Esophagus (tissue), 2 donors: Measurements from ENCODE around the gene BTG3. TPM values are rescaled to one million over a fixed set of nuclear protein-coding genes. Genes with fewer than 3 reads are reported as not detected.

Experiments
- H3K27ac ChIP-seq, 2 donors: one replicate each; pipeline ENCODE4 v1.5.1; 2013; ENCODE audit warnings: low read depth in 2 of 2, mild to moderate bottlenecking in 2 of 2, inconsistent platforms in 1 of 2, low read length in 1 of 2, moderate library complexity in 1 of 2
- H3K27me3 ChIP-seq, 2 donors: one replicate each; pipeline ENCODE4 v1.6.1; 2013; ENCODE audit warnings: low read length in 2 of 2, control low read depth in 1 of 2, mild to moderate bottlenecking in 1 of 2; ENCODE audit not compliant: insufficient read depth in 2 of 2, control insufficient read depth in 1 of 2
- H3K36me3 ChIP-seq, 2 donors: one replicate each; pipeline ENCODE4 v1.6.1; 2013; ENCODE audit warnings: low read length in 1 of 2; ENCODE audit not compliant: control insufficient read depth in 2 of 2, insufficient read depth in 2 of 2
- H3K4me1 ChIP-seq, 2 donors: one replicate each; pipeline ENCODE4 v1.6.1; 2013; ENCODE audit warnings: low read length in 1 of 2; ENCODE audit not compliant: control insufficient read depth in 2 of 2, insufficient read depth in 2 of 2
- H3K4me3 ChIP-seq, 2 donors: one replicate each; pipeline ENCODE4 v1.5.1; 2013; ENCODE audit warnings: low read length in 2 of 2, mild to moderate bottlenecking in 2 of 2, low read depth in 1 of 2, moderate library complexity in 1 of 2
- H3K9me3 ChIP-seq, 2 donors: one replicate each; pipeline ENCODE4 v1.6.1; 2013; ENCODE audit warnings: mild to moderate bottlenecking in 2 of 2, low read depth in 1 of 2, low read length in 1 of 2, moderate library complexity in 1 of 2; ENCODE audit not compliant: control insufficient read depth in 2 of 2, insufficient read depth in 1 of 2
- WGBS, 2 donors: extraction: QIAGEN DNeasy Blood & Tissue Kit; methylation state at CpG; one replicate each; pipeline ENCODE4 v1.1.7; 2013; 5-methylcytosine and 5-hydroxymethylcytosine counted together
- polyA plus RNA-seq, 2 donors: library from polyadenylated mRNA; stranded (reverse); fragments of 200-250 nt; gene quantifications; one replicate each; pipeline ENCODE4 v1.2.3, GENCODE V29; 2013
- donor health status: healthy with polysubstance abuse.
- donor health status: Bipolar disorder and iron deficiency.

The BTG3 gene
- polyA plus RNA-seq, 2 donors, result 26.4 to 35.4 TPM

DNA sequence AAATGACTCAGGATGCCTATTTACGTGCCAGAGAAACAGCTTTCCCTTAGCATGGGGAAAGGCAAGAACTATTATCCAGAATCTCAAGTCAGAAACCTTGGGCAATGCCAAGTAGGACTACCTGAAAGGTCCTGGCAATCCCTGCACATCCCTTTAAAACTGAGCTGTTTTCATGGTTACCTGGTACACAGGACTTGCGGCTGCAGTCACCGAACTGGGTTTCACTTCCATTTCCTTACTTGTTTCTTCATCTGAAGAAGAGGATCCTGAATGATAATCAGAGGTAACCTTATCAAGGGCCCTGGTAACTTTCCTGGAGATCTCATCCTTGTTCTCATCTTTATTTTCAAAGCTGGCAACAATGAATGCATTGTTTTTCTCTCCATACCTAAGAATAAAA, 14.3 kb downstream of the BTG3 start:
- WGBS, 2 donors, result 84 to 88% methylated on average over 3 of the region's 3 CpGs
- Histone ChIP-seq H3K9me3 (no peaks in the 10 kb centered on the region), H3K36me3 (peaks cover 0 to 11% of the 10 kb centered on the region in 2 donors), H3K27ac (no peak overlapping the region), H3K4me3 (no peak overlapping the region), H3K27me3 (no peaks in the 10 kb centered on the region), H3K4me1 (no peaks in the 10 kb centered on the region)

DNA sequence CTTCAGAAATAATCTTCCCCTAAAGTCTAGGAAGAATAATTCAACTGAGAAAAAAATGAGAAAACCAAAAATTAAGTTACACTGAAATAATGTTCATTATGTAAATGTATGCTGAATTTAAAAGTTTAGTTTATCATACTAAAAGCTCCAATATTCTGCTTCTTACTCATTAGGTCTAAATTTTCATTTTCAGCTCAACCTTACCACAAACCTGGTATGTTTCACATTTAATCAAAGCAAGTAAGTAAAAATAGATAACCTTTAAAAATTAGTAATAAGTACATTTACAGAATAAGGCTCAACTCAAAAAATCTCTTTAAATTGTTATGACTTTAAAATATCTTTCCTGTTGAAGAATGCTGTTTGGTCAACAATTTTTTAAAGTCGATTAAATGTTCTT, 15.0 kb downstream of the BTG3 start:
- Histone ChIP-seq H3K4me1 (no peaks in the 10 kb centered on the region), H3K9me3 (no peaks in the 10 kb centered on the region), H3K27ac (no peak overlapping the region), H3K27me3 (no peaks in the 10 kb centered on the region), H3K4me3 (no peak overlapping the region), H3K36me3 (peaks cover 0 to 9% of the 10 kb centered on the region in 2 donors)
- WGBS, 2 donors, result 78 to 82% methylated on average over 1 of the region's 1 CpG

GRCh38 chr21:17590430-17590829, 22.3 kb downstream of the BTG3 start:
- no peaks in the 10 kb centered on the region for H3K9me3 ChIP-seq
- H3K36me3 ChIP-seq, result peaks cover 0 to 3% of the 10 kb centered on the region in 2 donors
- no peak overlapping the region for H3K27ac ChIP-seq
- H3K4me3 ChIP-seq, result no peak overlapping the region
- 71 to 77% methylated on average over 4 of the region's 4 CpGs for WGBS, 2 donors
- H3K4me1 ChIP-seq, result no peaks in the 10 kb centered on the region
- H3K27me3 ChIP-seq, result no peaks in the 10 kb centered on the region

DNA sequence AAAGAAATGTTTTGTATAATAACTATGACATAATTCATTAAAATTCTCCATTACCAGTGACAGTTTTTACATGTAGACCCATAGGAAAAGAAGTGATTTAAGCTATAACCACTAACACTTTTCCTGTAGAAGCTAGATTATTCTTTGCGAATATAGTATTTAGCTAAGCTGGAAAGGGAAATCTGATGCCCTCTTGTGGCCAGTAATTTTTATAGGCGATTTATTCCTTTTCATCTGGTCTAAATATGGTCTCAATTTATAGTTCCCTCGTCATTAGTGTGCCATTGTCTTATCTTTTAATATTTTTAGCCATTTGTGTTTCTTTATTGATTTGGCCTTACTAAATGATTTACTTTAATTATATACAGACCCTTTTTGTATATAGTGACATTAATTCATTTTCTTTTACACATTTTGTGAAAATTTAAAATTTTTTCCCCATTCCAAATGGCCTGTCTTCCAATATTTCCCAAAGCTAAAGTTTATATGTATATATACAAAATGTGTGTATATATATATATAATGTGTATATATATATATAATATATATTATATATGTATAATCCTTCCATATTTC, 26.7 kb downstream of the BTG3 start:
- Histone ChIP-seq H3K36me3 (no peaks in the 10 kb centered on the region), H3K27ac (no peak overlapping the region), H3K4me3 (no peak overlapping the region), H3K4me1 (no peaks in the 10 kb centered on the region), H3K27me3 (no peaks in the 10 kb centered on the region), H3K9me3 (no peaks in the 10 kb centered on the region)
- 2 to 4% methylated on average over 3 of the region's 3 CpGs for WGBS, 2 donors

GRCh38 chr21:17583898-17584297, 28.8 kb downstream of the BTG3 start:
- Histone ChIP-seq H3K27ac (no peak overlapping the region), H3K36me3 (no peaks in the 10 kb centered on the region), H3K4me1 (no peaks in the 10 kb centered on the region), H3K27me3 (no peaks in the 10 kb centered on the region), H3K4me3 (no peak overlapping the region), H3K9me3 (no peaks in the 10 kb centered on the region)
- 74 to 79% methylated on average over 3 of the region's 3 CpGs for WGBS, 2 donors

DNA sequence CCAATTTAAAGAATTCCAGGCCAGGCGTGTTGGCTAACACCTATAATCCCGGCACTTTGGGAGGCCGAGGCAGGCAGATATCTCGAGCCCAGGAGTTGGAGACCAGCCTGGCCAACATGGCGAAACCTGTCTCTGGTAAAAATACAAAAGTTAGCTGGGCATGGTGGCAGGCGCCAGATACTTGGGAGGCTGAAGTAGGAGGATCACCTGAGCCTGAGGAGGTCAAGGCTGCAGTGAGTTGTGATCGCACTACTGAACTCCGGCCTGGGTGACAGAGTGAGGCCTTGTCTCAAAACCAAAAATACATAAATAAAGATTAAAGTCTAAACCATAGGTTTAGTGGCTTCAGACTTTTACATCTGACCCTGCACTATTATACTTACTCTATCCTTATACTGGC, 32.4 kb downstream of the BTG3 start:
- Histone ChIP-seq H3K27ac (no peak overlapping the region), H3K4me1 (no peaks in the 10 kb centered on the region), H3K27me3 (no peaks in the 10 kb centered on the region), H3K9me3 (no peaks in the 10 kb centered on the region), H3K36me3 (no peaks in the 10 kb centered on the region), H3K4me3 (no peak overlapping the region)
- 97% methylated on average over 8 of the region's 8 CpGs for WGBS, 2 donors

GRCh38 chr21:17578876-17579275, 33.8 kb downstream of the BTG3 start:
- H3K27ac ChIP-seq, result no peak overlapping the region
- no peak overlapping the region for H3K4me3 ChIP-seq
- no peaks in the 10 kb centered on the region for H3K27me3 ChIP-seq
- no peaks in the 10 kb centered on the region for H3K36me3 ChIP-seq
- WGBS, 2 donors, result 77 to 81% methylated on average over 2 of the region's 2 CpGs
- H3K4me1 ChIP-seq, result no peaks in the 10 kb centered on the region
- H3K9me3 ChIP-seq, result no peaks in the 10 kb centered on the region

GRCh38 chr21:17578162-17578561, 34.5 kb downstream of the BTG3 start:
- H3K9me3 ChIP-seq, result no peaks in the 10 kb centered on the region
- no peaks in the 10 kb centered on the region for H3K36me3 ChIP-seq
- H3K27me3 ChIP-seq, result no peaks in the 10 kb centered on the region
- H3K4me1 ChIP-seq, result no peaks in the 10 kb centered on the region
- H3K27ac ChIP-seq, result no peak overlapping the region
- WGBS, 2 donors, result 85 to 87% methylated on average over 2 of the region's 2 CpGs
- H3K4me3 ChIP-seq, result no peak overlapping the region

- Histone ChIP-seq H3K36me3 (no peaks in the 10 kb centered on the region), H3K27ac (no peak overlapping the region)
These were observed 35.0 kb downstream of the BTG3 start for GRCh38 chr21:17577701-17578100.

DNA sequence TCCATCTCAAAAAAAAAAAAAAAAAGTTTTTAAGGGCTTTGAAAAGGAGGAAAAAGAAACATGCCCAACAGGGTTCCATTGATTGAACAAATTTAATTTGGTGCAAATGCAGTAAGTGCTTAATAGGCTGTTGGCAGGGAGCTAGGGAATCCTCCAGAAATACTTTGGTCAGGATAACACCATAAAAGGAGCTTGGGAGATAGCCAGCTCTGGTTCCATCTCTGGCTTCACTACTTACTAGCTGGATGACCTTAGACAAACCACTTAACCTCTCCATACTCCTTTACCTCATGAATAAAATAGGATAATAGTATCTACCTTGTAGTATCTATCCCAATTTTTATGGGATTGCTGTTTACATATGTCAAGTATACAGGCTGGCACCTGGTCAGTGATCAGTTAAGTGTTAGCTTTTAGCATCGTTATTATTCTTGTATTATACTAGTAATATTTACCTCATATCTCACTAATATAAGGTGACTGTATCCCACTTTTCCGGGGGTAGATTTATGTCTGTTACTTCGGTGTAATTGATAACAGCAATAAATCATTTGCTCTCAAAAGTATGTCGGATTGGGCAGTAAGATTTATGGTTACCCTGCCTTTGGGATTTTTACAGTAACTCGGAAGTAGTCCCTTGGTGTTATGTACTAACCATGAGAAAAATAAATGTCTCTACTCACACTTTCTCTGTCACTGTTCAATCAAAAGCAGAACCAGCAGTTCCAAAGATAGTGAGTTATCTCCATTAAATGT, 36.4 kb downstream of the BTG3 start:
- WGBS, 2 donors, result 73 to 76% methylated on average over 5 of the region's 5 CpGs

More at GRCh38 chr21:17577701-17578100, 35.0 kb downstream of the BTG3 start:
- H3K9me3 ChIP-seq, result no peaks in the 10 kb centered on the region
- H3K27me3 ChIP-seq, result no peaks in the 10 kb centered on the region
- no peaks in the 10 kb centered on the region for H3K4me1 ChIP-seq
- H3K4me3 ChIP-seq, result no peak overlapping the region
- whole genome bisulfite sequencing, 2 donors, result 81 to 88% methylated on average over 1 of the region's 1 CpG

More for the DNA sequence above, 36.4 kb downstream of the BTG3 start:
- no peaks in the 10 kb centered on the region for H3K9me3 ChIP-seq
- H3K4me3 ChIP-seq, result no peak overlapping the region
- no peak overlapping the region for H3K27ac ChIP-seq
- no peaks in the 10 kb centered on the region for H3K4me1 ChIP-seq
- no peaks in the 10 kb centered on the region for H3K36me3 ChIP-seq
- H3K27me3 ChIP-seq, result no peaks in the 10 kb centered on the region
